Muscle of back (tissue), 13 donors: ENCODE results near the gene ZNF180. TPM values are rescaled to one million over a fixed set of nuclear protein-coding genes. Genes with fewer than 3 reads are reported as not detected.
"Not testable (repeated sequence)": the region's sequence is repeated elsewhere in the genome, so short reads cannot be mapped to it uniquely, and the experiment has no call there.

Experiments
- DNase-seq, 3 donors: peaks; one replicate each; pipeline versions ENCODE4 v3.0.0 to v3.0.0-alpha.2; 2013
- long read RNA-seq, 9 donors: transcript quantifications; one replicate each; lab custom pipeline, GENCODE V29; 2026
- polyA plus RNA-seq, 10 donors: library from polyadenylated mRNA; unstranded; fragments of 120-200 nt; gene quantifications; one replicate each; pipeline ENCODE4 v1.2.1, GENCODE V29; 2013; ENCODE audit not compliant: insufficient read length in 10 of 10

Gene ZNF180
- 1 to 10 TPM; 6.5 to 8.4 (median 7.9) TPM for polyA plus RNA-seq
- long read RNA-seq, donor 1, partial matches to known transcripts: 0 of 1 reads
- long read RNA-seq, donor 1, other reads (novel, unspliced or antisense): 0 of 1 reads
- long read RNA-seq, donor 2: 0 reads
- long read RNA-seq, donor 3: 0 reads
- long read RNA-seq, donor 4: 0 reads
- long read RNA-seq, donor 5, partial matches to known transcripts: 0 of 2 reads
- long read RNA-seq, donor 5, other reads (novel, unspliced or antisense): 0 of 2 reads
- long read RNA-seq, donor 6, full-length matches to known transcripts: 2 of 2 reads
- long read RNA-seq, donor 6, partial matches to known transcripts: 0 of 2 reads
- long read RNA-seq, donor 6, other reads (novel, unspliced or antisense): 0 of 2 reads
- long read RNA-seq, donor 7: 0 reads
- long read RNA-seq, donor 8, partial matches to known transcripts: 0 of 2 reads
- long read RNA-seq, donor 8, other reads (novel, unspliced or antisense): 0 of 2 reads
- long read RNA-seq, donor 9: 0 reads

- DNase-seq: peak; percentile 95 to 99 (median 98)
Measured at GRCh38 chr19:44499962-44500949, at the start of gene ZNF180. TSS of gene ZNF180 (minus strand) at chr19:44500522. CDS start at chr19:44497334, 3,188 bp downstream.

GRCh38 chr19:44549507-44549906, 49.2 kb upstream of the ZNF180 start:
- DNase-seq: no peak

DNA sequence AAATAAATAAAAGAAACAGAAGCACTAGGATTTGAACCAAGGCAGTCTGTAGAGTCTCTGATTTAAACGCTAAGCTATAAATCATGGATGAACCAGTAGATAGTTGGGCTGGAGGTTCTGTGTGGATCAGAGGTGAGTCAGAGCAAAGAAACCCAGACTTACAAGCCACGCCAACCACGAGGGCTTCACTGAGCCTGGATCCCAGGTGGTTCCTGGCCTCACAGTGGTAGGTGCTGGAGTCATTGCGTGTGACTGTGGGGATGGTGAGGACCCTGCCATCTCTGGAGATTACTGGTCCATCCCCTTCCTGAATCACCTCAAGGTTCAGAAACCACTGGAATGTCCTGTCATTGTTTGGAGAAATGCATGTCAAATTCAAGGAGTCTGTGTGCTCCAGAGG, 48.4 kb upstream of the ZNF180 start:
- DNase-seq: peak in 1 of 3 donors; percentile 38

DNA sequence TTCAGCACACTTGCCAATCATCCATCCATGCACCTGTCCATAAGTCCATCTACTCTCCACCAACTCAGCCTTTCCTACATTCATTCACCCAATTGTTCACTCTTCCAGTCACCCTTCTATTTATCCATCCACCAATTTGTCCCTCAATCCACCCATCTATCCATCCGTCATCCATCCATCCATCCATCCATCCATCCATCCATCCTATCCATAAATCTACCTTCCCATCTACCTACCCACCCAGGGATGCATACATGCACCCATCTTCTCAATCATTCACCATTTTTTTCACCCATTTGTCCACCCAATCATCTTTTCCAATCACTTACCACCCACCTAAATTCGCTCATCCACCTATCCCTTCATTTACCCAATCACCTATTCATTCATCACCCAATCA, 43.7 kb upstream of the ZNF180 start:
- no peak for DNase-seq

DNA sequence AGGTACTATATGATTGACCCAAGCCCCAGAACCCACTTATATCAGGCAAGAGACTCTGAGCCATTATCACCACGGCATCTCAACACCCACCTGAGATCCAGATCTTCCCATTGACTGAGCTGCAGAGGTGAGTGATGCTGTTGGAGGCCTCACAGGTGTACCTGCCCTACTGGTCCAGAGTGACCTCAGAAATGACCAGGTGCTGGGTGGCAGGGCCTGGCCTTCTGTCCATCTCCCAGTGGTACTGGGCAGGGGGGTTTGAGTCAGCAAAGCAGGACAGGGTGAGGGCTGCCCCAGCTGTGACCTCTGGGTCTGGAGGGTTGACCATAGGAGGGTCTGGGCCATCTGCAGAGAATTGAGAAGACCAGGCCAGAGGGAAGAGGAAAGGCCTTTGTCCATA, 42.3 kb upstream of the ZNF180 start:
- no peak for DNase-seq

DNA sequence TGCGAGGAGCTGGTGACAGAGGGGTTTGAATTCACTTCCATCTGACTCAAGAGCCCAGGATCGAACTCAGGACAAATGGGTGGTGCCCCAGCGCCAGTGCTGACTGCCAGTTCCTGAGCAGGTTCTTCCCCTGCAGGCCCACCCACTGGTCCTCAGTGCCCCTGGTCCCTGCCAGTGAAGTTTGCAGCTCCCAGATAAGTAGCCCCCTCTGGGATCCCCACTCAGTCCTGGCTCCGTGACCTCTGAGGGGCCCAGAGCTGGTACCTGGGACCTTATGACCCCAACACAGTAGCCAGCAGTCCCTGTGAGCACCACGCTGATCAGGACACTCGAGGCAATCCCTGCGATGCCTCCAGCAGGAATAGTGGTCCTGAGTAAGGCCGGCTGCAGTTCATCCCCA, 40.4 kb upstream of the ZNF180 start:
- DNase-seq: no peak

- DNase-seq: no peak
Measured at GRCh38 chr19:44539991-44540390, 39.7 kb upstream of the ZNF180 start.

GRCh38 chr19:44539236-44539826, 39.0 kb upstream of the ZNF180 start:
- DNase-seq: no peak

DNA sequence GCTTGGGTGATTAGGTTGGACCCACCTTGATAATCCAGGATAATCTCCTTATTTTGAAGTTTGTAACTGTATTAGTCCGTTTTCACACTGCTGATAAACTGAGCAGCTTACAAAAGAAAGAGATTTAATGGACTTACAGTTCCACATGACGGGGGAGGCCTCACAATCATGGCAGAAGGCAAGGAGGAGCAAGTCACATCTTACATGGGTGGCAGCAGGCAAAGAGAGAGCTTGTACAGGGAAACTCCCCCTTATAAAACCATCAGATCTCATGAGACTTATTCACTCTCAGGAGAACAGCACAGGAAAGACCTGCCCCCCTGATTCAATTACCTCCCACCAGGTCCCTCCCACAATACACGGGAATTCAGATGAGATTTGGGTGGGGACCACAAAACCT, 35.0 kb upstream of the ZNF180 start:
- not testable (repeated sequence) for DNase-seq

DNA sequence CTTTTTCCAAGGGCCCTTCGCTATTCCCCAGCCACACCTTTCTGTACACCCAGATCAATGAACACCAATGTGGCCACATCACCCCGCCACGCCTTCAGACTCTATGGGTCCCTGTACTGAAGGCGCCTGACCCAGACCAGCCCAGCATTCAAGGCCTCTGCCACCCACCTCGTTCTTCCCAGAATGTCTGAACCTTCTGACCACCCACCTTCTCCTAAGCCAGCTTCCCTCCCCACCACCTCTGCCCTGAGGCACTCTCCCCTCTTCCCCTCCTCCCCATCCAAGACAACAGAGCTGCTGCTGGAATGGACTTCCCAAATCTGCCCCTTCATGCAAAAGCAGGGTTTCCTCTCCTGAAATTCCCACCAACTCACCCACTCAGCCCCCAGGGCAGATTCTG, 32.5 kb upstream of the ZNF180 start:
- DNase-seq: no peak

DNA sequence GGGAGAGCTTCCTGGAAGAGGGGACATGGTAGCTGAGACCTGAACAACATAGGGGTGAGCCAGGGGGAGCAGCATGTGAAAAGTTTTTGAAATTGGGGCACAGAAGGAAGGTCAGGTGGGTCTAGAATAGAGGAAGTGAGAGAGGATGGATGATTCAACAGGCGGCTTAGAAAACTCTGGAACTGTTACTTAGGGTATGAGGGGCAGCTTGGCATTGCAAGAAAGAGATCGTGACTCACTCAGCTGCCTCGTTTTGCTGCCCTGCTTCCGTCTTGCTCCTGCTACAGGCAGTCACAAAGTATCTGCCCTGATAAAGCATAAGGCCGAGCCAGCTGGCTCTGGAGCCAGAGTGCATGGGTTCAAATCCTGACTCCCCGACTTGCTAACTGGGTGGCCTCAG, 30.5 kb upstream of the ZNF180 start:
- no peak for DNase-seq

DNA sequence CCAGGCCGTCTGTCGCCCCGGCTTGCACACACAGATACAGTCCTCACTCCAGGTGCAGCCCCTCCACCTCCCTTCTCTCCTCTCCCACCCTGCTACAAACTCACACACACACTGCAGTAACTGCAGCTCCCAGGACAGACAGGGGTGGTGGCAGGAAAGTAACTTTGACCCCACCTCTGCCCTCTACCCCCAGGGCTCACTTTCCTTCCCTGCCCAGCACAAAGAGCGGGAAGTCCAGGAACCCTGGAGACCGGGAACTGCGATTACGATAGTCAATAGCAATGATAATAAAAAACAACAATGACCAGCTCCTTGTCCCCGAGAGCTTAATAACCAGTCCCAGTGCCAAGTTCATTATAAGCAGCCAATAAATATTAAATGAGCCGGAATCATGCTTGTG, 29.2 kb upstream of the ZNF180 start, which contains the start of gene CEACAM20:
Gene CEACAM20, minus strand, starts transcription at position 140 of the 400 bp plus-strand sequence. CDS start 166 bp downstream, outside the sequence.
- DNase-seq: no peak

- DNase-seq: no peak
Measured at GRCh38 chr19:44527554-44527953, 27.2 kb upstream of the ZNF180 start.

GRCh38 chr19:44525721-44526430, 25.6 kb upstream of the ZNF180 start:
- no peak for DNase-seq

- DNase-seq: no peak
Measured at GRCh38 chr19:44521370-44521769, 21.0 kb upstream of the ZNF180 start.

DNA sequence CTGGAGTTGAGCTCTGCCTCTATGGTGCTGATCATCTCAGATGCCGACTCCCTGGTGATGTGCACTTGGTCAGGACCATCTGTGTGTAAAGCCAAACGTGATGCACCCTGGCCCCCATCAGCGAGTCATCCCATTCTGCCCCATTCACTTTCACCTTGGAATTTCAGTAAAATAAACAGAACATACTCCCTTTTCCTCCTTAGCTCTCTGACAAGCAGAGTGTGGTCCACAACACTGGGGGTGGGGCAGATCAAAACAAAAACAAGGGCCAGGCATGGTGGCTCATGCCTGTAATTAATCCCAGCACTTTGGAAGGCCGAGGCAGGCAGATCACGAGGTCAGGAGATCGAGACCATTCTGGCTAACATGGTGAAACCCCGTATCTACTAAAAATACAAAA, 16.8 kb upstream of the ZNF180 start:
- no peak for DNase-seq

DNA sequence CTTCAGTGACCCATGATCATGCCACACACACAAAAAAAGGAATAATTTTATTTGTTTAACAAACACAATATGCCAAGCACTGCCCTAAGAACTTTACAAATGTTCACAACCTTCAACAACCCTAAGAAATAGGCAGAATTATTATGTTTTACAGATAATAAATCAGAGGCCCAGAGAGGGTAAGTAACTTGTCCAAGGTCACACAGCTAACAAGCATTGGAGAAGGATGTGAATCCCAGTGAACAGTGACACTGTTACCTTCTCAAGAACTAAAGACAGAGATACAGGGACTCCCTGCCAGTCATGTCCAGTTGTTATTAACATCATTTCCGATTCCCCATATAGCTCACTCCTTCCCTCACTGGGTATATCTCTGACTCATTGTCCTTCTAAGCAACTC, 15.6 kb upstream of the ZNF180 start:
- DNase-seq: no peak

DNA sequence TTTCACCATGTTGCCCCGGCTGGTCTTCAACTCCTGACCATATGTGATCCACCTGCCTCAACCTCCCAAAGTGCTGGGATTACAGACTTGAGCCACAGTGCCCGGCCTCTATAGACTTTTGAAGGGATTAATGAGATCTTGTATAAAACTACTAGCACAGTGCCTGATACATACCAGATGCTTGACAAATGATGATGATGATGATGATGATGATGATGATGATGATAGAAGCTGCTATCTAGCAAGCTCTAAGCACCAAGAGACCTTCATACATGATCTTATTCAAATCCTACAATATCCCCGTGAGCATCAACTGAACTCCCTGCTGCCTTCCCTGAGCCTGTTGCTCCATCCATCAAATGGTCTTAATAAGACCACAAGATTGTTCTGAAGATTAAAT, 14.7 kb upstream of the ZNF180 start:
- no peak for DNase-seq

GRCh38 chr19:44512326-44513298, 12.3 kb upstream of the ZNF180 start:
- DNase-seq: no peak

DNA sequence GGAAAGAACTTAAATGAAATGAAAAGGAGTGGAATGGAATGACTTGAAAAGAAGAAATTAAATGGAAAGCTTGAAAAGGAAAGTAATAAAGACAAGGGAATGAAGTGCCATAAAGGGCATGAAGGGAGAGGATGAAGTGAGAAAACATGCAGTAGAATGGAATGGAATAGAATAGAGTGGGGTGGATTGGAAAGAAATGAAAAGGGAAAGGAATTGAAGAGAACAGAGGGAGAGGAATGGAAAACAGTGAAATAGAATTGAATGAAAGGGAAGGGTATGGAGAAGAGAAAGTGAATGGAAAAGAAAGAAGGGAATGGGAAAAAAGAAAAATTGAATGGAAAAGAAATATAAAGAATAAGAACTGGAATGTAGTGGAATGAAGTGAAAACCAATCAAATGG, 9.2 kb upstream of the ZNF180 start:
- DNase-seq: no peak
